Lower leg skin (tissue), 4 donors: ENCODE results near the gene CFAP53. TPM values are rescaled to one million over a fixed set of nuclear protein-coding genes. Genes with fewer than 3 reads are reported as not detected.
"Not testable (repeated sequence)": the region's sequence is repeated elsewhere in the genome, so short reads cannot be mapped to it uniquely, and the experiment has no call there.

Source experiments
- DNase-seq, 2 donors: peaks; one replicate each; pipeline ENCODE4 v3.0.0-alpha.2; 2019; ENCODE audit warnings: low spot score in 2 of 2
- H3K4me3 ChIP-seq: fragments of 200-600 bp; sonication (generic); 2 replicates; pipeline ENCODE4 v1.5.1; 2017; ENCODE audit warnings: mild to moderate bottlenecking, low read depth; ENCODE audit not compliant: poor library complexity, severe bottlenecking
- POLR2A ChIP-seq, 2 donors: fragments of 450-650 bp; IDR thresholded peaks; one replicate each; pipeline ENCODE4 v1.6.1; 2016 to 2017; ENCODE audit warnings: antibody characterized with exemption in 2 of 2, mild to moderate bottlenecking in 1 of 2, moderate library complexity in 1 of 2
- WGBS, 2 donors: methylation state at CpG; one replicate each; pipeline ENCODE4 v1.1.5; 2018; 5-methylcytosine and 5-hydroxymethylcytosine counted together
- intact Hi-C: fragments of 100-400 bp; cut with DNase I; formaldehyde crosslinking; loops from one replicate; pipeline ENCODE4 v1.15.0; 2023; ENCODE audit warnings: low total_unique reads
- total RNA-seq, 4 donors: library from RNA; depleted of rRNA; stranded (reverse); fragments of >200 nt; gene quantifications; one replicate each; pipeline ENCODE4 v1.1.0, GENCODE V29; 2016
- TF ChIP-seq, protein P1 (sequence below), 3 donors: fragments of 450-650 bp; IDR thresholded peaks; one replicate each; pipeline ENCODE4 v1.5.1; 2016; ENCODE audit warnings: antibody characterized with exemption in 3 of 3, mild to moderate bottlenecking in 3 of 3, moderate library complexity in 2 of 3

Gene CFAP53
- total RNA-seq, 4 donors from 2014 or later = 0.23 to 0.37 (median 0.34) TPM; not detected in 1

DNA sequence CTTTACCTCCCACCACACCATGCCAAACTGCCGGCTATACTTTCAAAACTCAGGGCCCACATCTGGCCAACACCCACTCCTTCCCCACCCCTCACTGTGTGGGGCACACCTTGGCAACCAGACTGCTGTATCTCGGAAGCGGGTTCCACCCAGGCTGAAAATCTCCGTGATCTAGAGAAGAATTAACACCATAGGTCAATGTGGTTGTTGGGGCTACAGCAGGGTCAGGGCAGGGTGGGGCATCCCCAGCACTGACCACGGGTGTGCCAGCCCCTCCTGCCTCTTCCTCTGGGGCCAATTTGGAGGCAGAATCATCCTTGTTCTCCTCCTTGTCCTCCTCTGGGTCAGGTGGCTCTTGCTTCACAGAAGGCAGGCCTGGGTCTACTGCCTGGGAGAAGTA is 6.3 kb upstream of the CFAP53 start:
- no peak for TF ChIP-seq POLR2A (IDR thresholded peaks at IDR 0.05)
- TF ChIP-seq, protein P1, sequence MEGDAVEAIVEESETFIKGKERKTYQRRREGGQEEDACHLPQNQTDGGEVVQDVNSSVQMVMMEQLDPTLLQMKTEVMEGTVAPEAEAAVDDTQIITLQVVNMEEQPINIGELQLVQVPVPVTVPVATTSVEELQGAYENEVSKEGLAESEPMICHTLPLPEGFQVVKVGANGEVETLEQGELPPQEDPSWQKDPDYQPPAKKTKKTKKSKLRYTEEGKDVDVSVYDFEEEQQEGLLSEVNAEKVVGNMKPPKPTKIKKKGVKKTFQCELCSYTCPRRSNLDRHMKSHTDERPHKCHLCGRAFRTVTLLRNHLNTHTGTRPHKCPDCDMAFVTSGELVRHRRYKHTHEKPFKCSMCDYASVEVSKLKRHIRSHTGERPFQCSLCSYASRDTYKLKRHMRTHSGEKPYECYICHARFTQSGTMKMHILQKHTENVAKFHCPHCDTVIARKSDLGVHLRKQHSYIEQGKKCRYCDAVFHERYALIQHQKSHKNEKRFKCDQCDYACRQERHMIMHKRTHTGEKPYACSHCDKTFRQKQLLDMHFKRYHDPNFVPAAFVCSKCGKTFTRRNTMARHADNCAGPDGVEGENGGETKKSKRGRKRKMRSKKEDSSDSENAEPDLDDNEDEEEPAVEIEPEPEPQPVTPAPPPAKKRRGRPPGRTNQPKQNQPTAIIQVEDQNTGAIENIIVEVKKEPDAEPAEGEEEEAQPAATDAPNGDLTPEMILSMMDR (IDR thresholded peaks at IDR 0.05) = no peak

GRCh38 chr18:50268022-50268747 is 1.9 kb upstream of the CFAP53 start:
- TF ChIP-seq, protein P1 (IDR thresholded peaks at IDR 0.05) = no peak
- no peak for TF ChIP-seq POLR2A (IDR thresholded peaks at IDR 0.05)
- H3K4me3 ChIP-seq = peak overlapping the region; percentile 16
- 19 to 21% methylated on average over 46 to 56 of the region's 56 CpGs for WGBS, 2 donors
- intact Hi-C loops = no loop called here
- DNase-seq = peak; percentile 71 to 96

More for the DNA sequence above, 6.3 kb upstream of the CFAP53 start:
- intact Hi-C loops = no loop called here
- WGBS, 2 donors = 78 to 90% methylated on average over 5 of the region's 5 CpGs
- H3K4me3 ChIP-seq = no peak overlapping the region
- no peak for DNase-seq

- intact Hi-C loops = no loop called here
- TF ChIP-seq, protein P1 (IDR thresholded peaks at IDR 0.05) = no peak
- TF ChIP-seq POLR2A (IDR thresholded peaks at IDR 0.05) = no peak
- no peak overlapping the region for H3K4me3 ChIP-seq
- DNase-seq = no peak
Measured at GRCh38 chr18:50262977-50263376, 3.3 kb downstream of the CFAP53 start.

DNA sequence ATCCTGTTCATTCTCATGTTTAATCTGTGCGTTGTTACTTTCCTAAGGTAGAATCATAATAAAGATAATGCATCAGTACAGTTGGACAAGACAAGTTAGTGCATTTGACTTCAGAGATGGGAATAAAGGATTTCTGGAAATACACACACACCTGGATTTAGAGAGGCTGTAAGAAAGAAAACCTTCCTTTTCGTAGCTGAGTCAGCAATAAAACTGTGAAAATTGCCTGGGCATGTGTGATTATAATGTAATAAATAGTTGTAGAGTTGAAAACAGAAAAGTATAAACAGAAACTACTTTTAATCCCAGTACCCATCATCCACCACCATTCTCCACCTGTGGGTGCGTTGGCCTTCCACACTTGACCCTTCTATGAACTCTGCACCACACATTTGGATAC is 15.4 kb downstream of the CFAP53 start:
- WGBS, 2 donors = 77 to 78% methylated on average over 3 of the region's 3 CpGs
- DNase-seq = no peak
- intact Hi-C loops = no loop called here
- H3K4me3 ChIP-seq = no peak overlapping the region
- TF ChIP-seq, protein P1 (IDR thresholded peaks at IDR 0.05) = no peak
- TF ChIP-seq POLR2A (IDR thresholded peaks at IDR 0.05) = no peak

DNA sequence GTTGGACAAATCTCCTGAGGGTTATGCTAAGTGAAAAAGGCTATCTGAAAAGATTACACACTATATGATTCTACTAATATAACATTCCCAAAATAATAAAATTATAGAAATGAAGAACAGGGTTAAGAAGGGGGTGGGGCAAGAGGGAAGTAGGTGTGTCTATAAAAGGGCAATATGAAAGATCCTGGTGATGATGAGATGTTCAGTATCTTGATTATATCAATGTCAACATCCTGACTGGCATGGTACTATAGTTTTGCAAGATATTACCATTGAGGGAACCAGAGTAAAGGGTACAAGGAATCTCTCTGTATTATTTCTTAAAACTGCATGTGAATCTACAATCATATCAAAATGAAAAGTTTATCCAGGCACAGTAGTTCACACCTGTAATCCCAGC is 16.7 kb downstream of the CFAP53 start:
- intact Hi-C loops = no loop called here
- H3K4me3 ChIP-seq = no peak overlapping the region
- DNase-seq = no peak
- TF ChIP-seq, protein P1 (IDR thresholded peaks at IDR 0.05) = no peak
- no peak for TF ChIP-seq POLR2A (IDR thresholded peaks at IDR 0.05)

- intact Hi-C loops = no loop called here
- no peak overlapping the region for H3K4me3 ChIP-seq
- DNase-seq = no peak
- TF ChIP-seq, protein P1 (IDR thresholded peaks at IDR 0.05) = no peak
- TF ChIP-seq POLR2A (IDR thresholded peaks at IDR 0.05) = no peak
Measured at GRCh38 chr18:50247561-50247960, 18.7 kb downstream of the CFAP53 start.

GRCh38 chr18:50241768-50242167 is 24.5 kb downstream of the CFAP53 start:
- H3K4me3 ChIP-seq, intact Hi-C loops, DNase-seq: not testable (repeated sequence)
- 70 to 75% methylated on average over 8 of the region's 8 CpGs for WGBS, 2 donors
